GM12892 (cell line): ENCODE data around the gene KRTAP5-4.

Source experiments
- POLR2A ChIP-seq: IDR thresholded peaks from 2 replicates; pipeline ENCODE4 v1.6.1; 2011; ENCODE audit warnings: low read depth, low read length, control low read depth
- POLR2AphosphoS5 ChIP-seq: IDR thresholded peaks from 2 replicates; pipeline ENCODE4 v1.6.1; 2011; ENCODE audit warnings: low read depth, low read length, control low read depth

DNA sequence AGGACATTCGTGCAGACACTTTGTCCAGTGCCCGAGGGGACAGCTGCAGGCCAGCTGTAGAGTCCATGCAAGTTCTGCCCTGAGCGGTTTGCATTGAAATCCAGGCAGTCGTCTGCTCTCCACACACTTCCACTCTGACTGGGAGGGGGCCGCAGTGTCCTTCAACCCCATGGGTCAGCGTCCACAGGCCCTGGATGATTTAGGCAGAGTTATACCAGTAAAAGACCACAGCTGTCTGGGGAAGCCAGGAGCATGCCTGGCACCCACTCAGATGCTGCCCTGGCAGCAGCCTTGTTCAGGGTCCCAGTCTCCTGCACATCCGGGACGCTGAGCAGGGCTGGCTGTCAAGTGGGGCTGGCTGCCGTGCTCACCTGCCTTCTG is 34.1 kb upstream of the KRTAP5-4 start:
- TF ChIP-seq POLR2A (no peak), POLR2AphosphoS5 (no peak)
